Chondrocyte (in vitro differentiated cells): ENCODE data around the gene COQ7. TPM values are rescaled to one million over a fixed set of nuclear protein-coding genes. Genes with fewer than 3 reads are reported as not detected.

ENCODE experiments used
- DNase-seq: peaks from one replicate; pipeline ENCODE4 v3.0.0; 2021; ENCODE audit warnings: mixed read lengths, low spot score
- H3K27ac Mint-ChIP-seq: one replicate; pipeline ENCODE4 v1.8.0; 2021; ENCODE audit warnings: mild to moderate bottlenecking, moderate library complexity, mixed read lengths; ENCODE audit not compliant: unreplicated experiment
- H3K27me3 Mint-ChIP-seq: 2 replicates; pipeline ENCODE4 v1.8.0; 2021; ENCODE audit warnings: low read depth, mixed read lengths
- H3K36me3 Mint-ChIP-seq: 2 replicates; pipeline ENCODE4 v1.8.0; 2021; ENCODE audit warnings: low read depth, mixed read lengths
- H3K4me1 Mint-ChIP-seq: 2 replicates; pipeline ENCODE4 v1.8.0; 2021; ENCODE audit warnings: low read depth, mild to moderate bottlenecking, mixed read lengths
- H3K4me3 Mint-ChIP-seq: one replicate; pipeline ENCODE4 v1.8.0; 2021; ENCODE audit warnings: mild to moderate bottlenecking, moderate library complexity, mixed read lengths; ENCODE audit not compliant: unreplicated experiment
- H3K9me3 Mint-ChIP-seq: 2 replicates; pipeline ENCODE4 v1.8.0; 2021; ENCODE audit warnings: low read depth, mixed read lengths
- CTCF ChIP-seq: fragments of 200-600 bp; sonication (generic); IDR thresholded peaks from 2 replicates; pipeline ENCODE4 v1.5.0; 2021; ENCODE audit warnings: antibody characterized with exemption, mild to moderate bottlenecking, moderate library complexity
- total RNA-seq: library from RNA; stranded (reverse); gene quantifications from 3 replicates; pipeline ENCODE4 v1.2.1, GENCODE V29; 2021

COQ7 gene
- total RNA-seq, 1 donor from 2014 or later = 20.7 TPM

DNA sequence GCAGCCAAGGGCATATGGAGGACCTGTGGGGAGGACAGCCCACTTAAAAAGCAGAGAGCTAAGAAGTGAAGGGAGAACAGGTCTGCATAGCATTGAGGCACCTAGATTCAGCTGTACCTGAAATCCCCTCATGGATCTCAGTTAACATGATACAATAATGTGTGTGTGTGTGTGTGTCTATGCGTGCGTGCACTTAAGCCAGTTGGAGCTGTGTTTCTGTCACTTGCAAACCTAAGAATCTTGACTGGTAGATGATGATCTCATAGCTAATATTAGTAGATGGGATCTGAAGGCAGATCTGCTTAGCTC is 44.6 kb downstream of the COQ7 start:
- Mint-ChIP-seq H3K36me3 (no peaks in the 10 kb centered on the region), H3K27ac (no peak overlapping the region), H3K9me3 (no peaks in the 10 kb centered on the region), H3K4me1 (peaks cover 44% of the 10 kb centered on the region), H3K27me3 (no peaks in the 10 kb centered on the region), H3K4me3 (no peak overlapping the region)
- no peak for DNase-seq
- TF ChIP-seq CTCF = no peak

DNA sequence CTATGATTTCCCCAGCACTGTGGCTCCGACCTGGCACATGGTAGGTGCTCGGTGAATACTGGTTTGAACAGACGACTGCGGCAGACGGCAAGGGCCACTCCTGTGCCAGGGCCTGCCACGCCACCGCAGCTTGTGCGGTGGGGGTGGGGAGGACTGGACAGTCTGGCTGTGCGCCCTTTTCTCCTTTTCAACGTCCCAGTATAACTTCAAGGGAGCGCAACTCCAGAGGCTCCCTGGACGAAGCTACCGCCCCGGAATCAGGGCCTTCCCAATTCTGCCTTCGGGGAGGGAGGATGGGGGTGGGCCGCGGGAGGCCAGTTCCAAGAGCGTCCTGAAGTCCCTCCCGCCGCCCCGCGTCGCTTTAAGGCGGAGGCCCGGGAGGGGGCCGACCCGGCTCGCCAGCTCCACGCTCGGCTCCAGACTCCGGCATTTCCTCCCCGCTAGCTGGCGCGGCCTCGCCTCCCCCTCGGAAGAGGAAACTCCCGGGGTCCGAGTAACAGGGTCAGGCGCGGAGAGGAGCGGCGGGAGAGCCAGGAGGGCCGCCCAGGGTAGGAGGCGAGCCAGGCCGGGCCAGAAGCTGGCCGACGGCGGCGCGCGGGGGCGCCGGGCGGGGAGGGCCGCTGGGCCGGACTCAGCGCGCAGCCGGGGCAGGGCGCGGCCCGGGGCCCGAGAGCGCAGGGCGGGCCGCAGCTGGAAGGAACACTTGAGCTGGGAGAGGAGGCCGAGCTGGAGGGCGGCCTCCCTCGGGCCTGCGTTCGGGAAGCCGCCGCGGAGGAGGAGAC is 46.4 kb downstream of the COQ7 start, which contains the start of gene ITPRIPL2:
ITPRIPL2 (plus strand) TSS at position 388 of the 782 bp plus-strand sequence. CDS start 498 bp downstream, outside the sequence.
- Mint-ChIP-seq H3K4me1 (peaks cover 45% of the 10 kb centered on the region), H3K9me3 (no peaks in the 10 kb centered on the region), H3K27me3 (no peaks in the 10 kb centered on the region), H3K27ac (peak within 1 kb of the TSS; percentile 96), H3K36me3 (no peaks in the 10 kb centered on the region), H3K4me3 (peak within 1 kb of the TSS; percentile 83)
- peak; percentile 92 for DNase-seq
- TF ChIP-seq CTCF = no peak

- Mint-ChIP-seq H3K9me3 (no peaks in the 10 kb centered on the region), H3K36me3 (peaks cover 2% of the 10 kb centered on the region), H3K4me3 (peak overlapping the region; percentile 83), H3K27ac (peak overlapping the region; percentile 84), H3K4me1 (peaks cover 52% of the 10 kb centered on the region), H3K27me3 (no peaks in the 10 kb centered on the region)
- no peak for TF ChIP-seq CTCF
- DNase-seq = peak; percentile 93
Measured at GRCh38 chr16:19114359-19115147, 47.1 kb downstream of the COQ7 start.

DNA sequence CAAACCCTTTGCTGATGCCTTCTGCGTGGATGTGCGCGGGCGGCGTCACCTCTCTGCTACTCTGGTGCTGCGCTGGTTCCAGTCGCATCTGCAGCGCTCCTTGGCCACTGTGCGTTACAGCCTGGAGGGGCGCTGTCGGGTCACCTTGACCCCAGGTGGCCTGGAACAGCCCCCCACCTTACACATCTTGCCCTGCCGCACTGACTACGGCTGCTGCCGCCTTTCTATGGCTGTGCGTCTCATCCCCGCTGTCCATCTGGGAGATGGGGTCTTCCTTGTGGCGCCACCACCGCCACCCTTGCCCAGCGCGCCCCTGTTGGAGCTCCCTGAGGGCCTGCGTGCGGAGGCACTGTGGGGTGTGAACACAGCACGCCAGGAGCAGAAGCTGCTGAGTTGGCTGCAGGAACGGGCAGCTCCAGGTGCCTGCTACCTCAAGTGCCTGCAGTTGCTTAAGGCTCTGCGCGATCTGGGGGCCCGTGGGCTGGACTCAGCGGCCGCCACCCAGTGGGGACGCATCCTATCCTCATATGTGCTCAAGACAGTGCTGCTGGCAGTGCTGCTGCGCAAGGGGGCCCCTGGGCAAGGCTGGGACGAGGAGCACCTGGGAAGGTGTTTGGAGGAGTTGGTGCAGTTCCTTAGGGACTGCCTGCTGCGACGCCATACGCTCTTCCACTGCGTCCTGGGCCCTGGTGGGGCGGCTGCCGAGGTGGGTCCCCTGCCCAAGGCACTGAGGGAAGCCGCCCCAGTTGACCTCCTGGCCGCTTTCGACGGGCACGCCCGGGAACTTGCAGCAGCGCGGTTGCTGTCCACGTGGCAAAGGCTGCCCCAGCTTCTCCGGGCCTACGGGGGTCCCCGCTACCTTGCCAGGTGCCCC is 48.0 kb downstream of the COQ7 start:
- Mint-ChIP-seq H3K4me1 (peaks cover 59% of the 10 kb centered on the region), H3K27ac (peak overlapping the region; percentile 68), H3K36me3 (peaks cover 2% of the 10 kb centered on the region), H3K4me3 (peak overlapping the region; percentile 83), H3K27me3 (no peaks in the 10 kb centered on the region), H3K9me3 (no peaks in the 10 kb centered on the region)
- no peak for TF ChIP-seq CTCF
- peak; percentile 93 for DNase-seq
